ENCODE results near the gene CDH12.

The CDH12 gene

DNA sequence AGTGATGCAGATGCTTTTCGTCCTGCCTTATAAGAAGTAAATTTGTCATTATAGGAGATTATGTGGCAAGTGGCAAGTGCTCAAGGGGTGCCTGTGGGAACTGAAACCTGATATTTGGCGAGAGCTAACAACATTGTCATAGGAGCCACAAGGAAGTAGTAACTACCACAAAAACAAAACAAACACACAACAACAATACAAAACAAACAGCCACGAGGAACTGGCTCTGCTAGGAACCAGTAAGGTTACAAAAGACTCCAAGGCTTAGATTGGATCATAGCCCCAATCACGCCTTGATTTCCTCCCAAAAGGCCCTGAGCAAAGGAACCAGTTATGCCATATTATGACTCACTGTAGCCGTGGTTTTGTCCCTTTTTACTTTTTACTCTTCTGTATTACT is 1045.2 kb downstream of the CDH12 start:
- DNase-seq, result no peak

DNA sequence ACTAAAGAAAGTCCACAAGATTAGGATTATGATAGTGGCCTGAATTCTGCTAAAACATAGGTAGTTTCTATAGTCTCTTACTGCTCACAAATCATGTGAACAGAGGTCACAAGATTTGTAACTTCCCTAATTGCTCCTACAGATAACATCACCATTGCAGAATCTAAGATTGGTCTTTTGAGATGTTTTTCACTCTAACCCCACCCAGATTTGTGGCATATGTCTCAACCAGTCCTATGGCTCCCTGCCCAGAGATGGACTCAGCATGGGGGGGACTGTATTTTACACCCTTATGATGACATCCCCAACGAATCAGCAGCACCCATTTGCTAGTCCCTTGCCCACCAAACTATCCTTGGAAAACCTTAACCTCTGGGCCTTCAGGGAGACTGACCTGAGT is 1046.2 kb downstream of the CDH12 start:
- no peak for DNase-seq

DNA sequence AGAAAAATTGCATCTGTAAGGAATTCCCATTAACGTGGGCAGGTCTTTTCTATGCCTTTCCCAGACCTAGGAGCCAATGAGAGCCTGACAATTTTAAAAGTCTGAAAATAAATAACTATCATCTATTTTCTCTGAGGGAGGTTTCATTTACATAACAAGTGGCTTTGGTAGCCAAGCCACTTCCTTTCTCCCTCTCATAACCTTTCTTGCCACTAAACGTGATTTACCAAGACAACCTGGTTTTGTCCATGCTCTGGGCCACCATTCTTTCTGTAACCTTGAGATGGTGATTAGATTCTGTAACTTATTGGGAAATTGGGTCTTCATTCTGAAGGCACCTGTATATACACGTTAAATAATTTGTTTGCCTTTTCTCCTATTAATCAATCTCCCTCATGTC is 1046.9 kb downstream of the CDH12 start:
- no peak for DNase-seq

DNA sequence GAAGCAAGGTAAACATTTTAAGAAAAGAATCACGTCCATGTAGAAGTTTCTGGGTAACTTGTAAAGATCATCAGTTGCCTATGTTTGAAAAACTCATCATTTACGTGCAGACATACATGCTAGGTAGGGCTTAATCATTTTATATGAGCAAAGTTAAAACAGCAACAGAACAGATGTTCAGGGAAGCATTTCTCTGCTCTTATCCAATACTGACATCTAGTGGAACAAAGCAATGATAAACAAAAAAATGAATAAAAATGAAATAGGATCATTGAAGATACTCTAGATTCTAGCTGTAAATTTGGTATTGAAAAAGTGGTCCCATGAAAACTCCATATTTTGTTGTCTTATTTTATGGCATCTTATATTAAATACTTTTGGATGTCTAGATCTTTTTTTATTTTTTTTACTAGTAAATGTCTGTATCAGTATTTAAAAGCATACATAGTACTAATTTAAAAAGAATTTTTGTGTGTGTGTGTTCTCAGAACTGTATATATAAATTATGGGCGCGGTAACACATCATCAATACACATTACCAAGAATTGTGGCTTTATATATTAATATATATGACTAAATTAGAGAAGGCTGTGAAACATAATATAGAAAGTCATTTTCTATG is 1050.2 kb downstream of the CDH12 start:
- DNase-seq, result no peak

DNA sequence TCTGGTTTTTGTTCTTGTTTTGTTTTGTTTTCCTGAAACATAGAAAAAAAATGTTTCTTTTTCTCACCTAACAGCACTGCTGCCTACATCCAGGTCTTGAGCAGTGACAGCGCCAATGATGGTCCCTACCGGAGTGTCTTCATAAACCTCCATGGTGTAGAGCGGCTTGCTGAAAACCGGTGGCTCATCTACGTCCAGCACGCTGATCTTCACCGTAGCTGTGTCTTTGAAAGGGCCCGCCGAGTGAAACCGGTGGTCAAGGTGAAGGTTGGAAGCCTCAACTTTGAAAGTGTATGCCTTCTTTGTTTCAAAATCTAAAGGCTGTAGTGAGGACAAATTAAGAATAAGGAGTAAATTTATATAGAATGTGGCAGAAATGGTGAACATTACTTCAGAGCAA is 1051.0 kb downstream of the CDH12 start:
- no peak for DNase-seq

DNA sequence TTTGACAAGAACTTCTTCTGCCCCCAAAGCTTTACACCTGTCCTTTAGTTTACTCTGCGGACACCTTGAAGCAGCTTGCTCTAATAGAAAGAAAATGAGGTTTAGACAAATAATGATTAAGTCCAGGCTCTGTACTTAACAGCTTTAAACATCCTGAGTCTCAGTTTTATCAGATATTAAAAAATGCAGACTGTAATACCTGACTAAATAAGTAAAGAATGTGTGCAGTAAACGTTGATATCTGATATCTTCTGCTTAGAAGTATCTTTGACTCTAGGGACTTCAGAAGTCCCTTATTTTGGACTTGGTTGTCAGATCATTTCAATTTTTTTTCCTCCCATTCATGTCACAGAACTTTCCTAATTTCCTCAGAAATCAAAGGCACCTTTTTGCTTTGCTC is 1060.4 kb downstream of the CDH12 start:
- no peak for DNase-seq

DNA sequence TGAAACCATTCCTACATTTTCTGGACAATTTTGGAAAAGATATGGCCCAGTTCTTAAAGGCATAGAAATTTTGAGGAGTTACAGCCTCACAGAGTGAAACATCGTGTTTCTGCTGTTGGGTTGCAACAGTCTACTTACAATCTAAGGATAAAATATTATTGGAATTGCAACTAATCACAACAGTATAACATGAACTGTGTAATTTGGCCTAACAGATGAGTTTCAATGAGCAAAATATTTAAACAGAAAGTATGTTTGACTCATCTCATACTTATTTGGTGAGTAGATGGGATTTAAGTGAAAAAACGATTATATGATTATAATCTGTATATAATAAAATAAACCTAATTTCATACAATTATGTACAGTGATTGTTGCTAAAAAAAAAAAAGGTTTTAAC is 1061.8 kb downstream of the CDH12 start:
- no peak for DNase-seq

DNA sequence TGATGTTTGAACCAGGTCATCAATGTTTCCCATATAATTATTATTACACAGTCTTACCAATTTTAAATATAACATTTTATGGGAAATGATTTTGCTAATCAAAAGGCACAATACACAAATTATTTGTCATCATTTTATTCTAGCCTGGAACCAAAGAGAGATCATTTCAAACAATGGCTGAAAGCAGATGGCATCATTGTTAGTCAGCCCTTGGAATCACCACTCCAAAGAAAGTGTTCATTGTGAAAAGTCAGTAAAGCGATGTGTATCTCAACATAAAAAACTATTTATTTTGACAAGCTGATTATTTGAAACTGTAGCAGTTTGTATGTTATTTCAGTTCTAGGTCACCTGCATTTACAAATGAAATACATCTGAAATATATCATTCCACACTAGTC is 1068.7 kb downstream of the CDH12 start:
- DNase-seq, result no peak

DNA sequence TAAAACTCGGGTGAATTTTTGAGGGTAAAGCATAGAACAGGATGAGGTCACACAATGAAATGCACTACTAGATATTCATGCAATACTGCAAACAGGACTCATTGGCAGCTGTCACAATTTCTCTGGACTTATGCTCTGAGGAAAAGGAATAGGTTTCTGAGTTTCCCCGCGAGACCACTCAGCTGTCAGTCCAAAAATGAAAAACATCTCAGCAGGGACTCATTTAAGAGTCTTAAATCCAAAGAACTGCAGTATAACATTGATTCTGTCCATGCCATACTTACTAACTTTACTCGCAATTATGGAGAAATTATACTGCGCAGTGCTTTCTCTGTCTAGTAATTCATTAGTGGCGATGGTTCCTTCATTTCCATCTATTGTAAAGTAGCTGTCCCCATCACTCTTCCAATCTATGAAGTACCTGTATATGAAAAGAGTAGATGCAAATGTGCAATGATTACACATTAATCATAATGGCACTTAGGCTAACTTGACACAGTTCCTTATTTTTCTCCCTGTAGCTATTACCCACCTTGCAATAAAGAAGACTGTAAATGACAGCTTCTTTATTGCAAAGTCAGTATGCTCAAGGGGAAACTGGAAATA is 1070.0 kb downstream of the CDH12 start:
- no peak for DNase-seq

DNA sequence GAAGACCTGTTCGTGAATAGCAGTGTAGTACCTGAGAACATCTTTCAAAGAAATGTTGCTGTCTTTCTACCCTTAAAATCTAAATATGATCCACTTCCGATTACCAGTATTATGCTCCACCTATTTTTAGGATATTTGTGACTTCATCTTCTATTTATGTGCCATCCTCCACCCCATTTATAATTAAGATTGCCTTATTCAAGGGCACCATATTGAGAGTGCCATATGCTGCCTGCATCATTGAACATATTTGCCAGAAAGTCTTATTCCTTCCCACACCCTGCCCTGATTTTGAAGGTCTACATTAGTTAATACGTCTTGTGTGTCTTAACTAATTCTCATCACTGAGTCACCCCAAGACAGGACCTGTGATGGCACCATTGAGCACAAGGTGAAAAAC is 1076.7 kb downstream of the CDH12 start:
- no peak for DNase-seq

DNA sequence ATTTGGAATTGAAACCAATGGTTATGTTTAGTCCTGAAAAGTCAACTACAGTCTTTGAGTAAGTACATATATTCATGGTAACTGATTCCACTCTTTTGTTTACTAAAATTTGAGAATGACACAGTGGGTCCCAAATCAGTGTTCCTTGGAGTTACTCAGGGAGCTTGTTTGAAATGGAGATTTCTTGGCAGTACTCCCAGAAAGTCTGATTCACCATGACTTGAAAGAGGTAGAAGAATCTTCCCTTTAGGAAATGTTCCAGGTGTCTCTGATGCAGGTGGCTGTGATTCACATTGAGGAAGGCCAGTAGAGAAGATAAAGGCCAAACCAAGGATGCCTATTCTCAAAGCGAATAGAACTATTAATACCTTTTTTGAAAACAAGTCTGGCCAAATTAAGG is 1078.3 kb downstream of the CDH12 start:
- DNase-seq, result no peak

DNA sequence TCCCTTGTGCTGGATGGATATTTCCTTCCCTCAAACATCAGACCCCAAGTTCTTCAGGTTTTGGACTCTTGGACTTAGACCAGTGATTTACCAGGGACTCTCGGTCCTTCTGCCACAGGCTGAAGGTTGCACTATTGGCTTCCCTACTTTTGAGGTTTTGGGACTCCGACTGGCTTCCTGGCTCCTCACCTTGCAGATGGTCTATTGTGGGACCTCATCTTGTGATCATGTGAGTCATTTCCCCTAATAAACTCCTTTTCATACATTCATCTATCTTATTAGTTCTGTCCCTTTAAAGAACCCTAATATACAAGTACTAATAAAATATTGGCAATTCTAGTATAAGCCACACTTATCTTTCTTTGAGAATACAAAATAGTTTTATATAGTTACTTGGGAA is 1078.9 kb downstream of the CDH12 start:
- DNase-seq, result no peak

DNA sequence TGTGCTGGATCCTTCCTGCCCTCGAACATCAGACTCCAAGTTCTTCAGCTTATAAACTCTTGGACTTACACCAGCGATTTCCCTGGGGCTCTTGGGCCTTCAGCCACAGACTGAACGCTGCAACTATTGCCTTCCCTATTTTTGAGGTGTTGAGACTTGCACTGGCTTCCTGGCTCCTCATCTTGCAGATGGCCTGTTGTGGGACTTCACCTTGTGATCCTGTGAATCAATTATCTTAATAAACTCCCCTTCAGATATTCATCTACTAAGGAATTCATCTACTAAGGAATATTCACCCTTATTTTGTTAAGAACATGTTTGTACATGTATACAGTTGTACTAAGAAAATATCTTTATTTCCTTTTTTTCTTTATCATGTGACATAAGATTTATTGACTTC is 1079.7 kb downstream of the CDH12 start:
- no peak for DNase-seq

DNA sequence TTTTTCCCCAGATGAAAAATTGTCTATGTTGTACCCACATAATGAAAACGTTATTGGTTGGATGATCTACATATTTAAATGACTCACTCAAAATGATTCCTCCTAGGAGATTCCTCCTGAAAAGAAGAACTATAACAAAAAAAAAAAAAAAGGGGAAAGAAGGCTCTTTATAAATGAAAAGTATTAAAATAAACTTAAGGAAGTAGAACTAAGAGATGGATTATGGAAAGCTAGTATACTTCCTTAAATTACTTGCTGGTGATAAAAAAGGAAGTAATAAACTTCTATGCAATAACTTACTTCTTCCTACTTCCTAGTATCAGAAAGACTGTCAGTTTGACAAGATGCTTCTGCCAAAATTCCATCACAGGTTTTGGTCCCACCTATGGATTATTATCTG is 1087.7 kb downstream of the CDH12 start:
- DNase-seq, result no peak

DNA sequence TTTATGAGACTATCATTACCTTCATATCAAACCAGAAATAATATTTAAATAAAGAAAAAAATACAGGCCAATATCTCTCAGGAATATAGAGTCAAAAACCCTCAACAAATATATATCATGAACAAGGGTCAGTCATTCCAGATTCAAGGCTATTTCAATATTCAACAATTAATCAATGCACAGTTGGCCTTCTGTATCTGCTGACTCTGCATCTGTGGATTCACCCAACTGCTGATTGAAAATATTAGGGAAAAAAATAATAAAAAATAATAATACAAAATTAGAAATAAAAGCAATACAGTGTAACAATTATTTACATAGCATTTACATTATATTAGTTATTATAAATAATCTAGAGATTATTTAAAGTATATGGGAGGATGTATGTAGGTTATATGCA is 1114.0 kb downstream of the CDH12 start:
- no peak for DNase-seq

DNA sequence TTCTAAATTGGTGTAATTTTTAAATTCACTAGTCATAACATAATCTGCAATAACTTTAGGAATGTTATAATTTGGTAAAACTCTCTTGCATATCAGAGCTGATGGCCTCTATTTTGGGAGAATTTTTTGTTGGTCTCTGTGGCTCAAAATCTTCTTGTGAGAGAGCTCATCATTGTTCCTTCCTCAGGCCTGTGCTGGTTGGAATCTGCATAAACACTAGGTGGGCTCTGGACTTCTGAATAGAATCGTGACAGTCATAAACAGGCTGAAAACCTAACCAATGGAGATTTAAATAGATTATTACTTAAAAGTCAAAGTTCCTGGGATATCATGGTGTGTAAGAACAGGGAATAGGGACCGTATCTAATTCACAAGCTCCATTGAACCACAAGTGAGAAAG is 1129.6 kb downstream of the CDH12 start:
- no peak for DNase-seq

DNA sequence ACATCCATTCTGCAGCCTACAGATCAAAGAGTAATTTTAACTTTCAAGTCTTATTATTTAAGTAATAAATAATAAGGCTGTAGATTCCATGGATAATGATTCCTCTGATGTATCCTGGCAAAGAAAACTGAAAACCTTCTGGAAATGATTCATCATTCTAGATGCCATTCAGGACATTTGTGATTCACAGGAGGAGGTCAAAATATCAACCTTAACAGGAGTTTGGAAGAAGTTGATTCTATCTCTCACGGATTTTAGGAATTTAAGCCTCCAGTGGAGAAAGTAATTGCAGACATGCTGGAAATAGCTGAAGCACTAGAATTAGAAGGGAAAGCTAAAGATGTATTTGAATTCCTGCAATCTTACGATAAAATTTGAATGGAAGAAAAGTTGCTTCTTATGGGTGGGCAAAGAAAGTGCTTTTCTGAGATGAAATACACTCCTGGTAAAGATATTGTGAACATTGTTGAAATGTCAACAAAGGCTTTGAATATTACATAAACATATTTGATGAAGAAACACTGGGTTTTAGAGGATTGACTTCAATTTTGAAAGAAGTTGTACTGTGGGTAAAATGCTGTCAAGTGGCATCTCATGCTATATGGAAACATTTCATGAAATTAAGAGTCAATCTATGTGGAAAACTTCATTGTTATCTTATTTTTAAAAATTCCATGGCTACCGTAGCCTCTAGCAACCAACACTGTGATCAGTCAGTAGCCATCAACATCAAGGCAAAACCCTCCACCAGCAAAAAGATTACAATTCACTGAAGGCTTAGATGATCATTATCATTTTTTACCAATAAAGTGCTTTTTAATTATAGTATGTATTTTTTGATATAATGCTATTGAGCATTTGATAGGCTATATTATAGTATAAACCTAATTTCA is 1141.0 kb downstream of the CDH12 start:
- peak; percentile 50 for DNase-seq

DNA sequence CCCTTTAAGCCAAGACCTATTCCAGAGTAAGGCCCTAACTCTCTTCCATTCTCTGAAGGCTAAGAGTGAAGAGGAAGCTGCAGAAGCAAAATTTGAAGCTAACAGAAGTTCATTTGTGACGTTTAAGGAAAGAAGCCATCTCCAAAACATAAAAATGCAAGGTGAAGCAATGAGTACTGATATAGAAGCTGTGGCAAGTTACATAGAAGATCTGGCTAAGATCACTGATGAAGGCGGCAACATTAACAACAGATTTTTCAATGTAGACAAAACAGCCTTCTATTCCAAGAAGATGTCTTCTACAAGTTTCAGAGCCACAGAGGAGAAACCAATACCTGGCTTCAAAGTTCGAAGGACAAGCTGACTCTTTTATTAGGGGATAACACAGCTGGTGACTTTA is 1143.4 kb downstream of the CDH12 start:
- DNase-seq, result peak; percentile 25

DNA sequence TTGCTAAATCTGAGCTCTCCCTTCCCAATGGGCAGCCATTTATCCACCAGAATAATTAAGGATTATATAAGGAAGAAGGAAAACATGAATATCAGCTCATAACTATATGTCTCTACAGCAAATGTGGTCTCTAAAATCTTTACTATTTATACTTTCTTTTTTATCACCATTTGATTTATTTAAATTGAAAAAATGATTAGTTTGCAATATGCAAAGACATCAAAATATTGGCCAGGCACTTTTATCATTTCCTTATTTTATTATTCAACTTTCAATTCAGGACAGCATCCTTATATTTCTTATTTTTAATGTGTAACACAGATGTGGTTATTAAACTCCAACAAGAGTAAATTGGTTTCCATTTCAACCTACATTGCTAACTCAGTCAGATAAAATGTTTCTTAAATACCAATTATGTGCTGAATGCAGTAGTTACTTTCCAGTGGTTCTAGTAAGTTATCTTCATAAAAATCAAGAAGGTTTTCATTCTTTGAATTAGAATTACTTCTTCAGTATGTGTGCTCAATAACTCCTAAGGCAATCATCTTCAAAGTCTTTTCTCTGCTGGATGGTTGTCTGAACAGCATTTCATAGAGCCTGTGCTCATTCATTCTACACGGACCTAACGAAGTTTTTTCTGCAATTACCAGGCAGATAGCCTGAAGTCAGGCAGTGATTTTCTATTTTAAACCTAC is 1148.0 kb downstream of the CDH12 start:
- no peak for DNase-seq

DNA sequence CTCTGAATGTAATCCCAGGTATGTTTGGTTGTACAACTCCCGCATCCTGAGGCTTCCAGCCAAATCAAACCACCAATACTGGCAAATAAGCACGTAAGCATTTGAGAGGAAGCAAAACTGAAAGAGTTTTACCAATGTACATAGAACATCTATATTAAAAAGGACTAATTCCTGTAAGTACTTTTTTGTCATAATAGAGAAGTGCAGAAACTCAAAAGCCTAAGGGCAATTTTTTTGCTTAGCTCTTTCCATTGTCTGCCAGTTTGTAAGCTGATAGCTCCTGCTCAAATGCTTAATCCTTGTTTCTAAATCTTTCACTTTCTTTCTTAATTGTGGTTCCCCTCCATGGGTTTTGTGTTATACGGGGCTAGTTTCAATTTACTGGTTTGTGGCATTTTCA is 1151.8 kb downstream of the CDH12 start:
- DNase-seq, result no peak

Measured in retina (tissue), 1 donor.